B cell (primary cell): ENCODE results near the gene SHE. TPM values are rescaled to one million over a fixed set of nuclear protein-coding genes. Genes with fewer than 3 reads are reported as not detected.

Experiments used
- ATAC-seq: fragments of 200-7000 bp; cut with Tn5 transposase; one replicate; pipeline ENCODE4 v1.10.0; 2021; ENCODE audit warnings: low read depth, mild to moderate bottlenecking, moderate number of reproducible peaks, moderate library complexity
- CTCF ChIA-PET: fragments of 350-600 bp; sonication (Branson Sonifier 250); formaldehyde crosslinking; loops from one replicate; lab custom pipeline; 2021; ENCODE audit warnings: antibody characterized with exemption, inconsistent platforms; lab: Charles Lee
- POLR2A ChIA-PET: fragments of 350-600 bp; sonication (Branson Sonifier 250); formaldehyde crosslinking; loops from one replicate; lab custom pipeline; 2021; ENCODE audit warnings: antibody characterized with exemption; lab: Charles Lee
- DNase-seq: peaks from one replicate; pipeline ENCODE4 v3.0.0; 2013
- H2AFZ ChIP-seq: 2 replicates; pipeline ENCODE4 v1.6.1; 2012; ENCODE audit warnings: mild to moderate bottlenecking, low read depth, low read length; ENCODE audit not compliant: insufficient read depth, poor library complexity, severe bottlenecking
- H3K27ac ChIP-seq, 2 donors: 1 replicate in 1 of 2; 2 replicates in 1 of 2; pipeline ENCODE4 v1.5.1; 2012 to 2013; ENCODE audit warnings: low read length in 2 of 2, mild to moderate bottlenecking in 2 of 2, moderate library complexity in 1 of 2
- H3K27me3 ChIP-seq, 4 experiments: fragments of 200-600 bp in 1 of 4; sonication (generic) in 1 of 4; replicated peaks in 1 of 4; 1 replicate in 2 of 4; 2 replicates in 2 of 4; pipeline versions ENCODE4 v1.6.1 to v1.7.0; 2013 to 2016; ENCODE audit warnings: low read length in 3 of 4, mild to moderate bottlenecking in 2 of 4, mixed read lengths in 1 of 4, moderate library complexity in 1 of 4; ENCODE audit not compliant: insufficient read depth in 4 of 4, control insufficient read depth in 3 of 4; ENCODE audit errors: control extremely low read depth in 1 of 4
- H3K36me3 ChIP-seq, 2 experiments: replicated peaks in 1 of 2; 1 replicate in 1 of 2; 2 replicates in 1 of 2; pipeline versions ENCODE4 v1.6.1 to v1.7.1; 2013; ENCODE audit warnings: low read length in 1 of 2; ENCODE audit not compliant: insufficient read depth in 2 of 2, control insufficient read depth in 1 of 2; ENCODE audit errors: control extremely low read depth in 1 of 2, extremely low read depth in 1 of 2
- H3K4me1 ChIP-seq, 2 donors: fragments of 200-600 bp in 1 of 2; sonication (generic) in 1 of 2; 1 replicate in 1 of 2; 2 replicates in 1 of 2; pipeline versions ENCODE4 v1.5.1 to v1.6.1; 2013 to 2017; ENCODE audit warnings: low read length in 2 of 2; ENCODE audit not compliant: control insufficient read depth in 2 of 2, insufficient read depth in 2 of 2
- H3K4me2 ChIP-seq: replicated peaks from 2 replicates; pipeline ENCODE3; 2012; ENCODE audit warnings: mild to moderate bottlenecking, low read depth, low read length; ENCODE audit not compliant: poor library complexity, severe bottlenecking
- H3K4me3 ChIP-seq, 5 experiments: fragments of 200-600 bp in 1 of 5; sonication (generic) in 1 of 5; 1 replicate in 3 of 5; 2 replicates in 2 of 5; pipeline versions ENCODE4 v1.5.1 to v1.7.0; 2011 to 2016; ENCODE audit warnings: low read length in 4 of 5, mild to moderate bottlenecking in 4 of 5, low read depth in 2 of 5, control low read depth in 1 of 5, moderate library complexity in 1 of 5; ENCODE audit not compliant: insufficient read depth in 1 of 5; ENCODE audit errors: control extremely low read depth in 1 of 5, extremely low read depth in 1 of 5
- H3K79me2 ChIP-seq: fragments of 200-600 bp; sonication (generic); one replicate; pipeline ENCODE4 v1.6.0; 2016; ENCODE audit warnings: low read length; ENCODE audit not compliant: control insufficient read depth, insufficient read depth
- H3K9ac ChIP-seq: fragments of 200-600 bp; sonication (generic); 2 replicates; pipeline ENCODE4 v1.6.1; 2017; ENCODE audit warnings: mild to moderate bottlenecking, low read length, moderate library complexity
- H3K9me3 ChIP-seq, 3 donors: one replicate each; pipeline versions ENCODE4 v1.6.1 to v1.7.1; 2013; ENCODE audit warnings: low read length in 2 of 3; ENCODE audit not compliant: control insufficient read depth in 2 of 3, insufficient read depth in 1 of 3; ENCODE audit errors: control extremely low read depth in 1 of 3
- H4K20me1 ChIP-seq: 2 replicates; pipeline ENCODE4 v1.6.0; 2012; ENCODE audit warnings: mild to moderate bottlenecking, low read length; ENCODE audit not compliant: insufficient read depth, control insufficient read depth, poor library complexity, severe bottlenecking
- H3K27ac Mint-ChIP-seq: one replicate; pipeline ENCODE4 v1.8.0; 2021; ENCODE audit warnings: mixed read lengths
- H3K27me3 Mint-ChIP-seq: one replicate; pipeline ENCODE4 v1.8.0; 2021; ENCODE audit warnings: mixed read lengths
- H3K4me1 Mint-ChIP-seq: one replicate; pipeline ENCODE4 v1.8.0; 2021; ENCODE audit warnings: mixed read lengths
- H3K4me3 Mint-ChIP-seq: one replicate; pipeline ENCODE4 v1.8.0; 2021; ENCODE audit warnings: mixed read lengths
- H3K9me3 Mint-ChIP-seq: one replicate; pipeline ENCODE4 v1.8.0; 2022; ENCODE audit warnings: mixed read lengths; ENCODE audit not compliant: insufficient read depth
- EZH2 ChIP-seq: IDR thresholded peaks from 2 replicates; pipeline ENCODE4 v1.6.1; 2012; ENCODE audit warnings: borderline replicate concordance, low read depth, mild to moderate bottlenecking, moderate library complexity, low read length; ENCODE audit not compliant: insufficient read depth, poor library complexity, severe bottlenecking
- WGBS: methylation state at CpG from one replicate; pipeline ENCODE4 v1.1.5; 2013; ENCODE audit warnings: missing lambda C conversion rate; ENCODE audit not compliant: insufficient coverage; 5-methylcytosine and 5-hydroxymethylcytosine counted together
- intact Hi-C: fragments of 100-400 bp; cut with micrococcal nuclease; formaldehyde crosslinking; loops from one replicate; pipeline ENCODE4 v1.10.0; 2022
- polyA plus RNA-seq: library from polyadenylated mRNA; depleted of rRNA; stranded (reverse); fragments of >200 nt; gene quantifications from 2 replicates; pipeline ENCODE4 v1.2.3, GENCODE V29; 2012
- total RNA-seq, 2 donors: library from RNA; stranded (reverse); fragments of 120-200 nt in 1 of 2; gene quantifications; 1 replicate in 1 of 2; 2 replicates in 1 of 2; pipeline versions ENCODE4 v1.2.3 to v1.2.4, GENCODE V29; 2013 to 2022
- TF ChIP-seq, protein P1 (sequence below): fragments of 200-600 bp; IDR thresholded peaks from one replicate; pipeline ENCODE4 v1.8.0; 2022; ENCODE audit warnings: antibody characterized with exemption, mild to moderate bottlenecking

The SHE gene
- total and polyA plus RNA-seq, 2 donors (not counting 1 experiment from before 2014, with no cell fraction given): 0.01 TPM; not detected in 1

DNA sequence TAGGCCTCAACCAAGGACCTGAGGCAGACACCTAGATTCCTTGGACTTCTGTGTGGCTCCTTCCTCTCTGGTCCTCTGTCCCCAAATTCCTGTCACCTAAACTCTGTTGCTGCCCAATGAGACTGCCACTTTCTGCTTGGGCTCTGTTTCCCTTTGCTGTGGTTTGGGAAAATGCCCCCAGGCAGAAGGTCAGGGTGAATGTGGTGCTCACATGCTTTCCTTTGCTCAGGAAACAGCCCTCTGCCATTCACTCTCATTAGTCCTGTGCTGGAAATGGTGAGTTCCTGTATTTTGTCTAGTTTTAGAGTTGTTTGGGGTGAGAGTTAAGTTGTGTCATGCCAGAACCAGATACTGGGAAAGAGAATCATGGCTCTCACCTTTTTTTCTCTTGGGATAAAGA, 22.7 kb upstream of the SHE start:
- H3K9ac ChIP-seq: no peak overlapping the region
- CTCF ChIA-PET: no interaction called here
- DNase-seq (no peak), ATAC-seq (no peak)
- Mint-ChIP-seq H3K27me3 (peaks cover 15% of the 10 kb centered on the region), H3K4me3 (no peak overlapping the region), H3K9me3 (no peaks in the 10 kb centered on the region), H3K27ac (no peak overlapping the region), H3K4me1 (no peaks in the 10 kb centered on the region)
- H4K20me1 ChIP-seq: no peaks in the 10 kb centered on the region
- TF ChIP-seq EZH2: no peak
- intact Hi-C loops: no loop called here
- H3K4me1 ChIP-seq: no peaks in the 10 kb centered on the region
- H2AFZ ChIP-seq: no peak overlapping the region
- H3K27ac ChIP-seq: no peak overlapping the region
- POLR2A ChIA-PET: no interaction called here
- no peak overlapping the region for H3K4me2 ChIP-seq
- no peaks in the 10 kb centered on the region for H3K36me3 ChIP-seq
- no peak overlapping the region for H3K4me3 ChIP-seq
- peaks cover 0 to 7% (median 3%) of the 10 kb centered on the region in 4 experiments for H3K27me3 ChIP-seq
- H3K79me2 ChIP-seq: no peaks in the 10 kb centered on the region
- no peaks in the 10 kb centered on the region for H3K9me3 ChIP-seq

DNA sequence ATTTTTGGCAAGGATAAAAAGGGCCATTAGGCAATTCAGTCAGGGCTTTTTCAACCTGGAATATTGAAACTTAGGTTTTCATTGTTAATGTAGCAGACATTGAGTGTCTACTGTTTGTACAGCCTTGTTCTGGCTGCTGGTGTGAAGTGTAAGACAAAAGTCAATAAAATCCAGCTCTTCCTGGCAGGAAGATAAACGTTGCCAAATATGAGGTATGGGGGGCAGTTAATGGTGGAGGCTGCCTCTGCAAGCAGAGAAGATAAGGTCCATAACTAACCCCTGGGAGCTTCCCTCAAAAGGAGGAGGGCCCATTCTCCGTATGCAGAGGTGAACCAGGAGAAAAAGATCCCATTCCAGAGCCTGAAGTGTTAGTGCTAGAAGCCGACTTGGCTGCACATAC, 19.5 kb upstream of the SHE start:
- Histone ChIP-seq H3K9ac (no peak overlapping the region), H3K27me3 (peaks cover 0 to 12% (median 3%) of the 10 kb centered on the region in 4 experiments), H2AFZ (no peak overlapping the region), H3K36me3 (no peaks in the 10 kb centered on the region), H3K79me2 (no peaks in the 10 kb centered on the region), H3K4me2 (no peak overlapping the region), H3K9me3 (no peaks in the 10 kb centered on the region), H4K20me1 (no peaks in the 10 kb centered on the region), H3K4me1 (no peaks in the 10 kb centered on the region), H3K27ac (no peak overlapping the region), H3K4me3 (no peak overlapping the region)
- Mint-ChIP-seq H3K27me3 (peaks cover 28% of the 10 kb centered on the region), H3K4me1 (no peaks in the 10 kb centered on the region), H3K9me3 (no peaks in the 10 kb centered on the region), H3K27ac (no peak overlapping the region), H3K4me3 (no peak overlapping the region)
- DNase-seq: no peak
- WGBS: 89% methylated on average over 3 of the region's 3 CpGs
- intact Hi-C loops: no loop called here
- ChIA-PET CTCF (interaction anchor here (1.7 kb wide), 1 partner anchor 38 kb away, joined by 4 read pairs; no protein-coding TSS in a partner anchor), POLR2A (no interaction called here)
- TF ChIP-seq EZH2: no peak
- TF ChIP-seq, protein P1, sequence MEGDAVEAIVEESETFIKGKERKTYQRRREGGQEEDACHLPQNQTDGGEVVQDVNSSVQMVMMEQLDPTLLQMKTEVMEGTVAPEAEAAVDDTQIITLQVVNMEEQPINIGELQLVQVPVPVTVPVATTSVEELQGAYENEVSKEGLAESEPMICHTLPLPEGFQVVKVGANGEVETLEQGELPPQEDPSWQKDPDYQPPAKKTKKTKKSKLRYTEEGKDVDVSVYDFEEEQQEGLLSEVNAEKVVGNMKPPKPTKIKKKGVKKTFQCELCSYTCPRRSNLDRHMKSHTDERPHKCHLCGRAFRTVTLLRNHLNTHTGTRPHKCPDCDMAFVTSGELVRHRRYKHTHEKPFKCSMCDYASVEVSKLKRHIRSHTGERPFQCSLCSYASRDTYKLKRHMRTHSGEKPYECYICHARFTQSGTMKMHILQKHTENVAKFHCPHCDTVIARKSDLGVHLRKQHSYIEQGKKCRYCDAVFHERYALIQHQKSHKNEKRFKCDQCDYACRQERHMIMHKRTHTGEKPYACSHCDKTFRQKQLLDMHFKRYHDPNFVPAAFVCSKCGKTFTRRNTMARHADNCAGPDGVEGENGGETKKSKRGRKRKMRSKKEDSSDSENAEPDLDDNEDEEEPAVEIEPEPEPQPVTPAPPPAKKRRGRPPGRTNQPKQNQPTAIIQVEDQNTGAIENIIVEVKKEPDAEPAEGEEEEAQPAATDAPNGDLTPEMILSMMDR: no peak
- no peak for ATAC-seq
